Panc1 (cell line): Measurements from ENCODE around the gene OR8B3.

Experiments
- CTCF ChIP-seq: fragments of 450-650 bp; IDR thresholded peaks from 2 replicates; pipeline ENCODE4 v1.5.1; 2017; ENCODE audit warnings: mild to moderate bottlenecking
- POLR2AphosphoS5 ChIP-seq: IDR thresholded peaks from 2 replicates; pipeline ENCODE4 v1.6.1; 2012; ENCODE audit warnings: mild to moderate bottlenecking, low read depth, low read length, moderate library complexity

GRCh38 chr11:124409906-124410305 lies 11.1 kb upstream of the OR8B3 start:
- no peak for TF ChIP-seq CTCF
- TF ChIP-seq POLR2AphosphoS5, result no peak
